Spleen (tissue), 11 donors: Measurements from ENCODE around the gene GSS. TPM values are rescaled to one million over a fixed set of nuclear protein-coding genes. Genes with fewer than 3 reads are reported as not detected.

ENCODE experiments used
- DNase-seq: peaks from one replicate; pipeline ENCODE4 v3.0.0-alpha.2; 2020
- H3K27ac ChIP-seq, 8 donors: fragments of 200-600 bp; sonication (generic) in 7 of 8; 1 replicate in 4 of 8; 2 replicates in 4 of 8; pipeline versions ENCODE4 v1.5.0 to v1.8.0; 2016 to 2021; ENCODE audit warnings: inconsistent platforms in 4 of 8, mild to moderate bottlenecking in 4 of 8, moderate library complexity in 1 of 8
- H3K27me3 ChIP-seq, 7 donors: fragments of 200-600 bp; sonication (generic) in 6 of 7; replicated peaks in 1 of 7; 1 replicate in 4 of 7; 2 replicates in 3 of 7; pipeline versions ENCODE4 v1.5.0 to v1.8.0; 2016 to 2021; ENCODE audit warnings: inconsistent platforms in 3 of 7, mild to moderate bottlenecking in 1 of 7
- H3K36me3 ChIP-seq, 6 donors: fragments of 200-600 bp; sonication (generic) in 5 of 6; 1 replicate in 4 of 6; 2 replicates in 2 of 6; pipeline versions ENCODE4 v1.5.0 to v1.8.0; 2016 to 2021; ENCODE audit warnings: inconsistent platforms in 2 of 6
- H3K4me1 ChIP-seq, 6 donors: fragments of 200-600 bp; sonication (generic) in 5 of 6; 1 replicate in 3 of 6; 2 replicates in 3 of 6; pipeline versions ENCODE4 v1.5.0 to v1.8.0; 2016 to 2021; ENCODE audit warnings: inconsistent platforms in 3 of 6
- H3K4me3 ChIP-seq, 8 donors: fragments of 200-600 bp; sonication (generic) in 7 of 8; 1 replicate in 4 of 8; 2 replicates in 4 of 8; pipeline versions ENCODE4 v1.5.0 to v1.8.0; 2016 to 2021; ENCODE audit warnings: inconsistent platforms in 4 of 8, mild to moderate bottlenecking in 4 of 8, moderate library complexity in 2 of 8
- H3K9me3 ChIP-seq, 8 donors: fragments of 200-600 bp; sonication (generic) in 7 of 8; 1 replicate in 4 of 8; 2 replicates in 4 of 8; pipeline versions ENCODE4 v1.5.0 to v1.8.0; 2016 to 2021; ENCODE audit warnings: inconsistent platforms in 4 of 8
- CTCF ChIP-seq, 11 experiments: fragments of 200-600 bp in 7 of 11; fragments of 450-650 bp in 4 of 11; sonication (generic) in 4 of 11; IDR thresholded peaks in 8 of 11; conservative IDR thresholded peaks in 3 of 11; 1 replicate in 7 of 11; 2 replicates in 4 of 11; pipeline versions ENCODE4 v1.4.0 to v1.8.0; 2016 to 2021; ENCODE audit warnings: antibody characterized with exemption in 11 of 11, inconsistent platforms in 4 of 11, mild to moderate bottlenecking in 1 of 11
- POLR2A ChIP-seq, 3 donors: fragments of 450-650 bp; IDR thresholded peaks; one replicate each; pipeline ENCODE4 v1.5.1; 2017; ENCODE audit warnings: antibody characterized with exemption in 3 of 3, mild to moderate bottlenecking in 1 of 3
- POLR2AphosphoS5 ChIP-seq, 3 donors: sonication (generic); formaldehyde crosslinking; IDR thresholded peaks; one replicate each; pipeline ENCODE4 v1.5.1; 2017; ENCODE audit warnings: antibody characterized with exemption in 3 of 3
- WGBS, 5 donors: extraction: QIAGEN DNeasy Blood & Tissue Kit in 3 of 5; methylation state at CpG; one replicate each; pipeline versions ENCODE4 v1.1.5 to v1.1.7; 2013 to 2018; 5-methylcytosine and 5-hydroxymethylcytosine counted together
- intact Hi-C: fragments of 100-400 bp; cut with DNase I; formaldehyde crosslinking; loops from one replicate; pipeline ENCODE4 v1.15.0; 2023; ENCODE audit warnings: low total_unique reads
- polyA plus RNA-seq, 3 donors: library from polyadenylated mRNA; stranded (reverse); fragments of 200-250 nt; gene quantifications; one replicate each; pipeline ENCODE4 v1.2.1, GENCODE V29; 2013
- total RNA-seq, 7 donors: library from RNA; depleted of rRNA in 3 of 7; stranded (reverse); fragments of >200 nt in 3 of 7; fragmentation: NEBNext Ultra II Directional in 4 of 7; extraction: Animal tissue kit (Norgen Biotek cat#: 25700) in 4 of 7; gene quantifications; one replicate each; pipeline versions ENCODE4 v1.1.0 to v1.2.1, GENCODE V29; 2016 to 2021
- donor health status: healthy with polysubstance abuse.
- donor health status: DM: no; HTN: no; CAD: no; lungs with moderate emphysema.
- donor health status: DM: no; HTN: no; CAD: no.
- donor health status: Bipolar disorder and iron deficiency.
- donor health status: healthy.
- donor health status: DM: no; HTN: no; CAD: no.
- donor health status: DM: yes; HTN: yes; CAD: no.

Gene GSS
- total and polyA plus RNA-seq, 10 donors = 19.8 to 46.1 (median 32.7) TPM

DNA sequence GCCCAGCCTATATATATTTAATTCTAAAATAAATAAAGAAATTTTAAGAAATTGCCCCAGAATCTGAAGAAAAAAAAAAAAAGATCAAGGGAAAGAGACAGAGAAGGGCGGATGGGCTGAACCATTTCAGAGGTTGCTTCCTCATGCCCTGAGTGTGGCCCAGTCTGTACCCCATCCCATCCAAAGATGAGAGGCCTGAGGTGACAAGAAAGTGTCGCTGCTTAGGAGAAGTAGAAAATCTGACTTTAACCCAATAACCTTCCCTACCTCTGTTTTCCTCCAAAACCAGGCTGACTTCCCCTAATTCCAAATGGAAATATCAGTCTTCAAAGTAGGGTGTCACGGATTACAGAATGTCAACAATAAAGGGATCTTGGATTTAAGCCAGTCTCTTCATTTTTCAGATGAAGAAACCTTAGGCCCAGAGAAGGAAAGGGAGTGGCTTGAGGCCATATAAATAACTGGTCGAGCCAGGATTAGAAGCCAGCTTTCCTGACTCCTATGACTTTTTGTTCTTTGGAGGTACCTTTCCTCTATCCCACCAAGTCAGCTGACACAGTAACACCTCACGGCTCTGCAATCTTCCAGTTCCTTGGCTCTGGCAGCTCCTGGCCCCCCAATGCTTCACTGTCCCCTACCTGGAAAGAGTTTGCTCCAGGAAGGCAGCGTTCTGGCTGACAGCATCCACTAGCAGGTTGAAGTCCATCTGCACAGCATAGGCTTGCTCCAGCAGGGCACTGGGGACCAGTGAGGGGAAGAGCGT is 10.1 kb downstream of the GSS start:
- intact Hi-C loops = no loop called here
- no peak for DNase-seq
- Histone ChIP-seq H3K4me3 (no peak overlapping the region), H3K36me3 (peaks cover 0 to 90% (median 37%) of the 10 kb centered on the region in 6 donors), H3K27me3 (no peaks in the 10 kb centered on the region), H3K27ac (no peak overlapping the region), H3K4me1 (no peaks in the 10 kb centered on the region), H3K9me3 (no peaks in the 10 kb centered on the region)
- TF ChIP-seq POLR2AphosphoS5 (IDR thresholded peaks at IDR 0.05) (no peak), POLR2A (IDR thresholded peaks at IDR 0.05) (no peak), CTCF (IDR thresholded peaks at IDR 0.05 in 8 of 11, conservative IDR thresholded peaks at IDR 0.05 in 3 of 11) (no peak)
- WGBS, 5 donors = 89 to 95% (median 93%) methylated on average over 7 of the region's 7 CpGs

DNA sequence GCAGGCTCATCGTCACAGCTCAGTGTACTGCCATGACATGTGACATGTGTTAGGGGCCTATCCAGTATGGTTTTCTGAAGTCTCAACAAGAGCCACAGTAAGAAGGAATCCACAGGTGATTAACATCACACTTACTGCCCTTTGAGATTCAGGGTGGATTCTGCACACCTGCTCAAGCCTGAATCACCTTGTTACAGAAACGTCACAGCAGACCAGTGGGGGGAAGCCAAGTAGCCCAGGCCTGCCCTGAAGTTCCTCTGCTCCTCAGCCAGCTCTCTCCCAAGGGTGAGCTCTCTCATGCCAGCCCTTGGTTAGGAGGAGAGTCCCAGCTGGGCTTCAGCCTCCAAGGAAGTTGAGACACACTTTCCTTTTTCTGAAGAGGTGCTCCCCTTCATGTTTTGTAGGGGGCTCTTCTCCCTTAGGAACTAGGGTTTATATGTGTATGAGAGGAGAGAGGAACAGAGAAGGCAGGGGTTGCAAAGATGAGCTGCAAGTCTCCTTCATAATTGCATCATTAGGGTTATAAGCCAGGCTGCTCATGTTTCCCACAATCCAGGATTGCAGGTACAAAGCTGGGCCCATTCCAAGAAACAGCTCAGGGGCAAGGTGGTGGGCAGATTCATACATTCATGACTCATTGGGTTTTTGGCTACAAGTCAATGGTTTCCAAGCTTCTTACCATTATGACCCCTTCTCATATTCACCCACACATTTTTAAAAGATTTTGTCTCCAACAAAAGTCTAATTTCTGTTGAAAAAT is 11.6 kb downstream of the GSS start:
- Histone ChIP-seq H3K4me3 (no peak overlapping the region), H3K4me1 (peaks cover 0 to 8% (median 0%) of the 10 kb centered on the region in 6 donors), H3K36me3 (peaks cover 0 to 82% (median 33%) of the 10 kb centered on the region in 6 donors), H3K27ac (no peak overlapping the region), H3K27me3 (no peaks in the 10 kb centered on the region), H3K9me3 (no peaks in the 10 kb centered on the region)
- TF ChIP-seq CTCF (IDR thresholded peaks at IDR 0.05 in 8 of 11, conservative IDR thresholded peaks at IDR 0.05 in 3 of 11) (no peak), POLR2AphosphoS5 (IDR thresholded peaks at IDR 0.05) (no peak), POLR2A (IDR thresholded peaks at IDR 0.05) (no peak)
- no peak for DNase-seq
- 82 to 98% (median 93%) methylated on average over 2 of the region's 2 CpGs for WGBS, 5 donors
- intact Hi-C loops = no loop called here

DNA sequence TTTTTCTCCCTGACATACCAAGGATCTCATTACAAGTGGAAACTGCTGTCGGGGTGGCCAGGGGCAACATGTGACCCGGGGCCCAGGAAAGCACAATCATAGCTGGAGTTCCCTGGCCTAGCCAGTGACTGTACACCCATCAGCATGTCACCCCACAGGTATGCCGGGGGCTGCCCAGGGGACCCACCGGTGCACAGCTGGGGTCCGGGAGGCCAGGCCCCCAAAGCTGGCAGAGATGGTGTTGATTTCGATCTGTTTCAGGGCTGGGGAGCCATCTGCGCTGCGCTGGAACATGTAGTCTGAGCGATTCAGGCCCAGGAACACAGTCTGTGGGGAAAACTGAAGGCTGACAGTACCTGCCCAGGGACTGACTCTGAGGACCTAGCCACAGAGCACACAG is 13.3 kb downstream of the GSS start:
- TF ChIP-seq POLR2AphosphoS5 (IDR thresholded peaks at IDR 0.05) = no peak
- TF ChIP-seq CTCF (IDR thresholded peaks at IDR 0.05 in 8 of 11, conservative IDR thresholded peaks at IDR 0.05 in 3 of 11) = no peak
- no peak for TF ChIP-seq POLR2A (IDR thresholded peaks at IDR 0.05)
- 80 to 97% (median 95%) methylated on average over 3 to 9 of the region's 9 CpGs for WGBS, 5 donors
- Histone ChIP-seq H3K4me1 (peaks cover 0 to 24% (median 7%) of the 10 kb centered on the region in 6 donors), H3K36me3 (peaks cover 0 to 87% (median 30%) of the 10 kb centered on the region in 6 donors), H3K4me3 (no peak overlapping the region), H3K9me3 (no peaks in the 10 kb centered on the region), H3K27me3 (no peaks in the 10 kb centered on the region), H3K27ac (no peak overlapping the region)
- no peak for DNase-seq
- intact Hi-C loops = no loop called here

- Histone ChIP-seq H3K9me3 (no peaks in the 10 kb centered on the region), H3K36me3 (peaks cover 0 to 92% (median 33%) of the 10 kb centered on the region in 6 donors), H3K27me3 (no peaks in the 10 kb centered on the region), H3K27ac (no peak overlapping the region), H3K4me1 (peaks cover 0 to 24% (median 7%) of the 10 kb centered on the region in 6 donors), H3K4me3 (no peak overlapping the region)
- WGBS, 5 donors = 68 to 85% (median 71%) methylated on average over 4 of the region's 4 CpGs
- TF ChIP-seq CTCF (IDR thresholded peaks at IDR 0.05 in 8 of 11, conservative IDR thresholded peaks at IDR 0.05 in 3 of 11) (no peak), POLR2AphosphoS5 (IDR thresholded peaks at IDR 0.05) (no peak), POLR2A (IDR thresholded peaks at IDR 0.05) (no peak)
- no peak for DNase-seq
- intact Hi-C loops = no loop called here
Observed at GRCh38 chr20:34941226-34941625, 14.4 kb downstream of the GSS start.
